ENCODE results near the gene HDHD3. TPM values are rescaled to one million over a fixed set of nuclear protein-coding genes. Genes with fewer than 3 reads are reported as not detected.

Gene HDHD3
- total RNA-seq, 1 experiment from 2014 or later = 39.5 TPM

DNA sequence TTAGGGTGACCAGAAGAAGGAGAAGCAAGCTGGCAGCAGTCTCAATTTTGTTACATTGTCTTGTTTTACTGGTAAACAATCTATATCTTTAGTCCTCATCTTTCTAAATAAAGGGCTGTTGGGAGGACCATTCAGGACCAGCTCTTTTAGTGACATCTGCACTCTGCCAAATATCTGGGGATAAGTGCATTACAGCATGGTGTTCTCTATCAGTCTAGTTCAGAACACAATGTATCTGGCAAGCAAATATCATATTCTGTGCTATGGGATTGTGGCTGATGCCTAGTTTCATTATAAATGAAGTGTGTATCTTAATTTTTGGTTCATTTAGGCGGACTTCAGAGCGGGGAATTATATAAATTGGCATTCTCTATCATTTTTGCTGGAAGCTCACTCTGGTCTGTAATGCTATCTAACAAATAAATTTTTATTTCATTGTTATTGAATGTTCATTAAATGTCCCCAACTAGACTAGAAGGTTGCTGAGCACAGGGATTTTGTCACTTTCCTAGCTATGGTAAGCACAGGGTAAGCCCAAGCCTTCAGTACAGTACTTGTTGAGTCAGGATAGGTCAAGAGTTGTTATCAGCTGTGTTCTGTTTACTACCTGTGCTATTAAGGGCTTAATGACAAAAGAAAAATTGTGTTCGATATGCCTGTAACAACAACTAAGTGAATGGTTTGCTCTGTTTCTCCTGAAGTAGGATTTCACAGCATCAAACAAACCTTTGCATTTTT, 48.6 kb downstream of the HDHD3 start:
- no peaks in the 10 kb centered on the region for H3K9me2 ChIP-seq (ENCODE audit: insufficient read depth)
- H3K4me1 ChIP-seq (replicated peaks; ENCODE audit: insufficient read depth) = no peaks in the 10 kb centered on the region
- H3K27me3 ChIP-seq (ENCODE audit: insufficient read depth, low read depth) = no peaks in the 10 kb centered on the region
- no peak for DNase-seq
- no peaks in the 10 kb centered on the region for H3K9me3 ChIP-seq (ENCODE audit: insufficient read depth, low read depth)
- no TSS peak for BruUV-seq (replicated peaks)
- intact Hi-C loops (cut with micrococcal nuclease; ENCODE audit: unreplicated experiment) = no loop called here
- ChIA-PET POLR2A (ENCODE audit: unreplicated experiment) (no interaction called here), CTCF (no interaction called here)
- no peak overlapping the region for H3K27ac ChIP-seq
- TF ChIP-seq EZH2 (IDR thresholded peaks at IDR 0.05; ENCODE audit: low read depth) = no peak
- TF ChIP-seq, protein P1, sequence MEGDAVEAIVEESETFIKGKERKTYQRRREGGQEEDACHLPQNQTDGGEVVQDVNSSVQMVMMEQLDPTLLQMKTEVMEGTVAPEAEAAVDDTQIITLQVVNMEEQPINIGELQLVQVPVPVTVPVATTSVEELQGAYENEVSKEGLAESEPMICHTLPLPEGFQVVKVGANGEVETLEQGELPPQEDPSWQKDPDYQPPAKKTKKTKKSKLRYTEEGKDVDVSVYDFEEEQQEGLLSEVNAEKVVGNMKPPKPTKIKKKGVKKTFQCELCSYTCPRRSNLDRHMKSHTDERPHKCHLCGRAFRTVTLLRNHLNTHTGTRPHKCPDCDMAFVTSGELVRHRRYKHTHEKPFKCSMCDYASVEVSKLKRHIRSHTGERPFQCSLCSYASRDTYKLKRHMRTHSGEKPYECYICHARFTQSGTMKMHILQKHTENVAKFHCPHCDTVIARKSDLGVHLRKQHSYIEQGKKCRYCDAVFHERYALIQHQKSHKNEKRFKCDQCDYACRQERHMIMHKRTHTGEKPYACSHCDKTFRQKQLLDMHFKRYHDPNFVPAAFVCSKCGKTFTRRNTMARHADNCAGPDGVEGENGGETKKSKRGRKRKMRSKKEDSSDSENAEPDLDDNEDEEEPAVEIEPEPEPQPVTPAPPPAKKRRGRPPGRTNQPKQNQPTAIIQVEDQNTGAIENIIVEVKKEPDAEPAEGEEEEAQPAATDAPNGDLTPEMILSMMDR (conservative IDR thresholded peaks at IDR 0.05) = no peak
- H3K79me2 ChIP-seq (ENCODE audit: low read depth) = no peaks in the 10 kb centered on the region
- H3K4me2 ChIP-seq = no peak overlapping the region
- H4K20me1 ChIP-seq (ENCODE audit: insufficient read depth) = no peaks in the 10 kb centered on the region
- no peak overlapping the region for H2AFZ ChIP-seq
- H3K4me3 ChIP-seq = no peak overlapping the region
- no peaks in the 10 kb centered on the region; the same call in 1 of the 2 replicates for H3F3A ChIP-seq (ENCODE audit: insufficient read depth, low read depth)
- H3K36me3 ChIP-seq (ENCODE audit: low read depth) = no peaks in the 10 kb centered on the region

DNA sequence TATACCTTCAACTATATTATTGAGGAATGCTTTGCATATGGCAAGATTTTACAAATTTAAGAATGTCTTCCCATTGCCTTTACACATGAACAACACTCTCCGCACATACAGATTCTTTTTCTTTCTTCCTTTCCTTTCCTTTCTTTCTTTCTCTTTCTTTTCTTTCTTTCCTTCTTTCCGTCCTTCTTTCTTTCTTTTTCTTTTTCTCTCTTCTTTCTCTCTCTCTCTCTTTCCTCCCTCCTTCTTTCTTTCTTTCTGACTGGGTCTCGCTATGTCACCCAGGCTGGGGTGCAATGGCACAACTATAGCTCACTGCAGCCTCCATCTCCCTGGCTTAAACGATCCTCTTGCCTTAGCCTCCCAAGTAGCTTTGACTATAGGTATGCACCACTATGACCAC, 50.6 kb downstream of the HDHD3 start:
- POLR2A ChIA-PET (ENCODE audit: unreplicated experiment) = no interaction called here
- Histone ChIP-seq H3K36me3 (ENCODE audit: low read depth) (no peaks in the 10 kb centered on the region), H3F3A (ENCODE audit: insufficient read depth, low read depth) (no peaks in the 10 kb centered on the region; the same call in 1 of the 2 replicates), H4K20me1 (ENCODE audit: insufficient read depth) (no peaks in the 10 kb centered on the region), H3K79me2 (ENCODE audit: low read depth) (no peaks in the 10 kb centered on the region), H3K27ac (no peak overlapping the region), H3K4me1 (replicated peaks; ENCODE audit: insufficient read depth) (no peaks in the 10 kb centered on the region), H3K9me2 (ENCODE audit: insufficient read depth) (no peaks in the 10 kb centered on the region), H3K4me3 (no peak overlapping the region), H2AFZ (no peak overlapping the region), H3K4me2 (no peak overlapping the region), H3K27me3 (ENCODE audit: insufficient read depth, low read depth) (no peaks in the 10 kb centered on the region), H3K9me3 (ENCODE audit: insufficient read depth, low read depth) (no peaks in the 10 kb centered on the region)
- CTCF ChIA-PET = no interaction called here
- TF ChIP-seq, protein P1 (conservative IDR thresholded peaks at IDR 0.05) = no peak
- TF ChIP-seq EZH2 (IDR thresholded peaks at IDR 0.05; ENCODE audit: low read depth) = no peak
- no TSS peak for BruUV-seq (replicated peaks)
- intact Hi-C loops (cut with micrococcal nuclease; ENCODE audit: unreplicated experiment) = no loop called here
- DNase-seq = no peak

Other genes with a start within 250 kb of the HDHD3 start
- 15.1 and 16.5 TPM in 2 replicates for gene SLC31A2, start 226.0 kb downstream of the HDHD3 start, total RNA-seq (2021)
- gene FKBP15, start 155.7 kb downstream of the HDHD3 start, total RNA-seq (2021) = 23.3 and 33.5 TPM in 2 replicates
- gene SLC31A1, start 155.4 kb downstream of the HDHD3 start, total RNA-seq (2021) = 24.9 and 27.2 TPM in 2 replicates
- gene CDC26, start 101.4 kb downstream of the HDHD3 start, total RNA-seq (2021) = 40.4 and 43.4 TPM in 2 replicates
- 31.6 and 36.3 TPM in 2 replicates for gene PRPF4, start 101.3 kb downstream of the HDHD3 start, total RNA-seq (2021)
- 0.92 and 2.3 TPM in 2 replicates for gene RNF183, start 73.6 kb downstream of the HDHD3 start, total RNA-seq (2021)
- gene WDR31, start 36.7 kb downstream of the HDHD3 start, total RNA-seq (2021) = 11.2 and 12.9 TPM in 2 replicates
- gene BSPRY, start 27.4 kb downstream of the HDHD3 start, total RNA-seq (2021) = 28.8 and 29.3 TPM in 2 replicates
- 33.3 and 42.7 TPM in 2 replicates for gene ALAD, start 24.3 kb upstream of the HDHD3 start, total RNA-seq (2021)
- 53.8 and 64.5 TPM in 2 replicates for gene POLE3, start 33.7 kb upstream of the HDHD3 start, total RNA-seq (2021)
- gene C9orf43, start 33.8 kb upstream of the HDHD3 start, total RNA-seq (2021) = 1.5 and 2.5 TPM in 2 replicates
- gene RGS3, start 86.7 kb upstream of the HDHD3 start, total RNA-seq (2021) = 61.8 and 75.8 TPM in 2 replicates